Measurements from ENCODE around the gene SLC9A9. TPM values are rescaled to one million over a fixed set of nuclear protein-coding genes. Genes with fewer than 3 reads are reported as not detected.

The SLC9A9 gene
- total and polyA plus RNA-seq, 9 of the 15 experiments (the other 6 are each of a cell fraction or from before 2014, with no cell fraction given), result 0.03 to 0.13 TPM; not detected in 7

DNA sequence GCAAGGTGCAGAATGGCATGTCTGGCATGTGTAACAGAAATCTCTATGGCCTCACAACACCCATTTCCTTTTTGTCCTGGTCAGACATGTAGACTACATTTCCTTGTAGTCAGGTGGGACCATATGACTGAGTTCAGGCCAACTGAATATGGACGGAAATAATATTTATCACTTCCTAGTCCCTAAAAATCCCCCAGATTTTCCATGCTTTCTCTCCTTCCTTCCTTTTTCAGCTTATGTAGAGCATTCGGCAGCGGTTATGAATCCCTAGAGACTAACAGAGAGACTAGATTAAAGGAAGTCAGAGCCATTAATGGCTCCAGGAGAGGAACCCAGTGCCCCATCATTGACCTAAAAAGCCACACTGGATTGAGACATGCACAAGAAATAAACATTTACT, 35.8 kb downstream of the SLC9A9 start:
- H3K36me3 ChIP-seq (ENCODE audit: control insufficient read depth, insufficient read depth, low read length), result no peaks in the 10 kb centered on the region
- no peak overlapping the region for H3K27ac ChIP-seq (ENCODE audit: extremely low read depth, low read depth, low read length)
- BruUV-seq (replicated peaks), result no TSS peak
- intact Hi-C loops (cut with micrococcal nuclease), result no loop called here
- 0% methylated on average over 3 of the region's 3 CpGs for WGBS (ENCODE audit: insufficient coverage, low coverage, missing lambda C conversion rate)
- no peak for TF ChIP-seq ZNF695 (CRISPR knock-in tag; IDR thresholded peaks at IDR 0.05)
- no peak for TF ChIP-seq NCOA6 (IDR thresholded peaks at IDR 0.05)
- no peak for TF ChIP-seq ERF (CRISPR knock-in tag; IDR thresholded peaks at IDR 0.05)
- TF ChIP-seq TCF7L2 (IDR thresholded peaks at IDR 0.05; ENCODE audit: low read depth, low read length), result no peak
- TF ChIP-seq, protein P1, sequence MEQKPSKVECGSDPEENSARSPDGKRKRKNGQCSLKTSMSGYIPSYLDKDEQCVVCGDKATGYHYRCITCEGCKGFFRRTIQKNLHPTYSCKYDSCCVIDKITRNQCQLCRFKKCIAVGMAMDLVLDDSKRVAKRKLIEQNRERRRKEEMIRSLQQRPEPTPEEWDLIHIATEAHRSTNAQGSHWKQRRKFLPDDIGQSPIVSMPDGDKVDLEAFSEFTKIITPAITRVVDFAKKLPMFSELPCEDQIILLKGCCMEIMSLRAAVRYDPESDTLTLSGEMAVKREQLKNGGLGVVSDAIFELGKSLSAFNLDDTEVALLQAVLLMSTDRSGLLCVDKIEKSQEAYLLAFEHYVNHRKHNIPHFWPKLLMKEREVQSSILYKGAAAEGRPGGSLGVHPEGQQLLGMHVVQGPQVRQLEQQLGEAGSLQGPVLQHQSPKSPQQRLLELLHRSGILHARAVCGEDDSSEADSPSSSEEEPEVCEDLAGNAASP (IDR thresholded peaks at IDR 0.05), result no peak
- TF ChIP-seq ZFP1 (CRISPR knock-in tag; IDR thresholded peaks at IDR 0.05), result no peak
- TF ChIP-seq ZNF609 (CRISPR knock-in tag; IDR thresholded peaks at IDR 0.05; ENCODE audit: borderline replicate concordance), result no peak
- TF ChIP-seq, protein P2, sequence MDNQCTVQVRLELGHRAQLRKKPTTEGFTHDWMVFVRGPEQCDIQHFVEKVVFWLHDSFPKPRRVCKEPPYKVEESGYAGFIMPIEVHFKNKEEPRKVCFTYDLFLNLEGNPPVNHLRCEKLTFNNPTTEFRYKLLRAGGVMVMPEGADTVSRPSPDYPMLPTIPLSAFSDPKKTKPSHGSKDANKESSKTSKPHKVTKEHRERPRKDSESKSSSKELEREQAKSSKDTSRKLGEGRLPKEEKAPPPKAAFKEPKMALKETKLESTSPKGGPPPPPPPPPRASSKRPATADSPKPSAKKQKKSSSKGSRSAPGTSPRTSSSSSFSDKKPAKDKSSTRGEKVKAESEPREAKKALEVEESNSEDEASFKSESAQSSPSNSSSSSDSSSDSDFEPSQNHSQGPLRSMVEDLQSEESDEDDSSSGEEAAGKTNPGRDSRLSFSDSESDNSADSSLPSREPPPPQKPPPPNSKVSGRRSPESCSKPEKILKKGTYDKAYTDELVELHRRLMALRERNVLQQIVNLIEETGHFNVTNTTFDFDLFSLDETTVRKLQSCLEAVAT (IDR thresholded peaks at IDR 0.05), result no peak
- ATAC-seq, result no peak
- no peak overlapping the region for H3K9ac ChIP-seq (ENCODE audit: insufficient read depth in 1 of 2, low read depth in 2 of 2, low read length in 2 of 2)
- H3K27me3 ChIP-seq (ENCODE audit: control insufficient read depth in 2 of 2, insufficient read depth in 2 of 2, low read length in 2 of 2), result no peaks in the 10 kb centered on the region; a peak in 1 of 5 replicates
- in situ Hi-C loops (cut with MboI), result no loop called here
- H2AFZ ChIP-seq (ENCODE audit: low read depth, low read length), result no peak overlapping the region
- no peaks in the 10 kb centered on the region for H3K79me2 ChIP-seq (ENCODE audit: control insufficient read depth, insufficient read depth, low read length)
- no peak for DNase-seq (ENCODE audit: extremely low read depth in 1 of 4, low spot score in 3 of 4)
- no peak overlapping the region for H3K4me3 ChIP-seq
- H3K9me3 ChIP-seq (replicated peaks; ENCODE audit: control insufficient read depth, insufficient read depth, low read depth, low read length), result no peaks in the 10 kb centered on the region
- FAIRE-seq, result no peak
- H4K20me1 ChIP-seq (replicated peaks; ENCODE audit: control insufficient read depth, insufficient read depth, low read length), result no peaks in the 10 kb centered on the region
- H3K4me1 ChIP-seq (replicated peaks in 1 of 2; ENCODE audit: control insufficient read depth in 2 of 2, insufficient read depth in 2 of 2, low read length in 2 of 2), result no peaks in the 10 kb centered on the region
- POLR2A ChIA-PET, result interaction anchor here (0.7 kb wide), 1 partner anchor 159 kb away, joined by 3 read pairs; no protein-coding TSS in a partner anchor
- H3K9me1 ChIP-seq (ENCODE audit: control insufficient read depth, insufficient read depth, low read length), result no peaks in the 10 kb centered on the region
- no peak overlapping the region for H3K4me2 ChIP-seq (ENCODE audit: insufficient read depth, low read length)
- CTCF ChIA-PET (ENCODE audit: low intra/inter-chr PET ratio), result no interaction called here
